GM13976 (cell line): ENCODE data around the gene RUFY1.
"Not testable (repeated sequence)": the region's sequence is repeated elsewhere in the genome, so short reads cannot be mapped to it uniquely, and the experiment has no call there.

Experiments
- DNase-seq: peaks from one replicate; pipeline ENCODE4 v3.0.0; 2012; ENCODE audit warnings: low spot score
- in situ Hi-C: fragments of 300-500 bp; cut with MboI; formaldehyde crosslinking; loops from one replicate; pipeline ENCODE4 v1.12.0; 2022; ENCODE audit warnings: low sequenced_read_pairs, mixed read lengths, inconsistent platforms; ENCODE audit not compliant: unreplicated experiment
- TF ChIP-seq, protein P1 (sequence below): IDR thresholded peaks from 2 replicates; pipeline ENCODE4 v1.5.1; 2012; ENCODE audit warnings: borderline replicate concordance, mild to moderate bottlenecking; ENCODE audit not compliant: insufficient read depth; ENCODE audit errors: extremely low read depth, missing control alignments, control extremely low read depth

The RUFY1 gene

GRCh38 chr5:179509239-179509638, 41.1 kb upstream of the RUFY1 start:
- TF ChIP-seq, protein P1, sequence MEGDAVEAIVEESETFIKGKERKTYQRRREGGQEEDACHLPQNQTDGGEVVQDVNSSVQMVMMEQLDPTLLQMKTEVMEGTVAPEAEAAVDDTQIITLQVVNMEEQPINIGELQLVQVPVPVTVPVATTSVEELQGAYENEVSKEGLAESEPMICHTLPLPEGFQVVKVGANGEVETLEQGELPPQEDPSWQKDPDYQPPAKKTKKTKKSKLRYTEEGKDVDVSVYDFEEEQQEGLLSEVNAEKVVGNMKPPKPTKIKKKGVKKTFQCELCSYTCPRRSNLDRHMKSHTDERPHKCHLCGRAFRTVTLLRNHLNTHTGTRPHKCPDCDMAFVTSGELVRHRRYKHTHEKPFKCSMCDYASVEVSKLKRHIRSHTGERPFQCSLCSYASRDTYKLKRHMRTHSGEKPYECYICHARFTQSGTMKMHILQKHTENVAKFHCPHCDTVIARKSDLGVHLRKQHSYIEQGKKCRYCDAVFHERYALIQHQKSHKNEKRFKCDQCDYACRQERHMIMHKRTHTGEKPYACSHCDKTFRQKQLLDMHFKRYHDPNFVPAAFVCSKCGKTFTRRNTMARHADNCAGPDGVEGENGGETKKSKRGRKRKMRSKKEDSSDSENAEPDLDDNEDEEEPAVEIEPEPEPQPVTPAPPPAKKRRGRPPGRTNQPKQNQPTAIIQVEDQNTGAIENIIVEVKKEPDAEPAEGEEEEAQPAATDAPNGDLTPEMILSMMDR = no peak
- in situ Hi-C loops = no loop called here
- DNase-seq = no peak

DNA sequence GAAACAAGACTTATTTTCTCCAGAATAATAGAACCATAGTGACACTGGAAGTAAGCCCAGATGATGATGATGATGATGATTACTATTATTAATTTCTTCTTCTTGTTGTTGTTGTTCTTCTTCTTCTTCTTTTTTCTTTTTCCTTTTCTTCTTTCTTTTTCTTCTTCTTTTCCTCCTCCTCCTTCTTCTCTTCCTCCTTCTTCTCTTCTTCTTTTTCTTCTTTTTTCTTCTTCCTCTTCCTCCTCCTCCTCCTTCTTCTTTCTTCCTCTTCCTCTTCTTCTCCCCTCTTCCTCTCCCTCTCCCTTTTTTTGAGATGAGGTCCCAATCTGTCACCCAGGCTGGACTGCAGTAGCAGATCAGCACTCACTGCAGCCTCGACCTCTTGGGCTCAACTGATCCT, 40.5 kb upstream of the RUFY1 start:
- TF ChIP-seq, protein P1 = no peak
- no peak for DNase-seq
- in situ Hi-C loops = no loop called here

GRCh38 chr5:179512452-179513000, 37.8 kb upstream of the RUFY1 start:
- in situ Hi-C loops = no loop called here
- TF ChIP-seq, protein P1 = no peak
- no peak for DNase-seq

DNA sequence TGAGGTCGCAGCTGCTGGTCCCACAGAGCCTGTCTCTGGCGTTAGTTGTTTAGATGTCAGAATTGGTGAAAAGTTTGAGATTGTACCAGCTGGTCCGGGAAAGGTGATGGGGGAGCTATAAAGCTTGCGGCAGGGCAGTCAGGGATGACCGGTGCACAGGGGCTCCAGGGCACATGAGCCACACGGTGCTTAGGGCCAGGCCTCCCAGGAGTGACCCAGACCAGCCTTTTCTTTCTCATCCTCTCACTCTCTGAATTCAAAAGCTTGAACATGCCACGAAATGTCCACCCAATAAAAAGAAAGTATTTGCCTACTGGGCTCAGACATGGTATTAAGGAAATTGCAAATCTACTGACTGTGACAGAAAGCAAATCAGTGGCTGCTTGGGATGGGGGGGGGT, 34.9 kb upstream of the RUFY1 start:
- in situ Hi-C loops, DNase-seq: not testable (repeated sequence)

DNA sequence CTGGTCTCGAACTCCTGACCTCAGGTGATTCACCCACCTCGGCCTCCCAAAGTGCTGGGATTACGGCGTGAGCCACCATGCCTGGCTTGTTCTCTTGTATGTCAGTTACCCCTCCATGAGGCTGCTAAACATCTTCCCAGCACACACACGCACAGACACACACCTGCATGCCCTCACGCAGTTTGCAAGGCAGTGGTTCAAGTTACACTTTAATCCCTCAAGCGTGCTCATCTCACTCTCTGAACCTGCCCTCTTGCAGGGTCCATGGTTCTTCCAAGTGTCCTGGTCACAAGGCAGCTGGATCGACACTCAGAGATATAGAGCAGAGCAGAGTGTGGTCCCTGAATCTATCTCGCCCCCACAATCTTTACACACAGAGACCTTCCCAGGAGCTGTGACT, 34.1 kb upstream of the RUFY1 start:
- in situ Hi-C loops = no loop called here
- TF ChIP-seq, protein P1 = no peak
- DNase-seq = no peak

GRCh38 chr5:179517746-179518145, 32.6 kb upstream of the RUFY1 start:
- DNase-seq, in situ Hi-C loops: not testable (repeated sequence)

DNA sequence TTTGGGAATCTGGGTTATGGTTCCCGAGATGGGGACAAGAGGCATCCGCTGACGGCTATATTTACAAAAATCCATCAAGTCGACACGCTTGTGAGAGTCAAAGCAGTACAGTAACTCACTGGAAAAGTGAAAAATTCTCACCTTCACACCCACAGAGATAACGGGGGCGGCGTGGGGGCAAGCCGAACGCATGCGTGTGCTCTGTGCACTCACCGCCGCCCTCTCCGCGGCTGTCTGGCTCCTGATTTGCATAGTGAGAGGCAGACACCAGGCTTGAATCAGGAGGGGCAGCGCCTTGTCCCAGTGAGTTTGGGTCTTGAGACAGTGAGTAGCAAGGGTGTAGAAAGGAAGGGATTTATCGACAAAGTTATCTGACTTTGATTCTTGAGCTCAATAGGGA, 32.0 kb upstream of the RUFY1 start:
- in situ Hi-C loops, DNase-seq: not testable (repeated sequence)

DNA sequence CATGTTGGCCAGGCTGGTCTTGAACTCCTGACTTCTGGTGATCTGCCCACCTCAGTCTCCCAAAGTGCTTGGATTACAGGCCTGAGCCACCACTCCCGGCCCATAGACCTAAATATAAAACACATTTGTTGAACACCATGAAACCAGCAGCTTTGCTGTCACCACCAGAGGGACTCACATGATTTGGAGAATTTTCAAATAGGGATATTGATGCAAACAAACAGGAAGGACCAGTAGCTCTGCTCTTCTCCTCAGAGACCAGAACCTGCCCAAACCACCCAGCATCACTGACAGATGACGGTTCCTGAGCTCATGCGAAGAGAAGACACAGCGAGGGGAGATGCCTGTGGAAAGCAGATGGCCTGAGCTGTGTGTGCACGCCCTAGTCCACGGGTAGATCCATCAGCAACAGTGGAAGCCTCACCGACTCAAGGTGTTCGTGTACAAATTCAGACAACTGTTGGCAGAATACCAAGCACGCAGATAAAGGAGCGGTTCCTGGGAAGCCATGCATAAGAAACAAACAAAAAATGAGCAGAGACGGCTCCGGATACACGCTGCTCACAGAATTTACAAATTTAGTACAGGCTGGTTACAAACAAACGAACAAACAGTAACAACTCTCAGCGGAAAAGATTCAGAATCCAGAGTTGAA, 30.8 kb upstream of the RUFY1 start:
- in situ Hi-C loops, DNase-seq: not testable (repeated sequence)

DNA sequence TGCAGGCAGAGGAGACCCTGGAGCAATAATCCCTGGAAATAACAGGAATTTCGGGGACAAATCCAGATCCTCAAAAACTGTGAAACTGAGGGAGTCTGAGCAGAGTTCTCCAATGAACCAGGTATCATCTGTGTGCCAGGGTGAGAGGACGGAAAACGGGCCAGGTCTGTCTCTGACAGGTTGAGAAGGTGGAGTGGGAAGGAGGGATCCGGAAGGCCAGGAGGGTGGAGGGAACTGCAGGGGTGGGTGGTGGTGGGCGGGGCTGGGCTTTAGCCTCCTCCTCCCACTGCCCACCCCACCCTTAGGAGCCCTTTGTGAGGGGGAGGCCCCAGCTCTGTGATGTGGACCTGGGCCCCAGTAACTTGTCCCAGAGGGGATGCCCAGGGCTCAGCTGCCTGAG, 28.2 kb upstream of the RUFY1 start:
- in situ Hi-C loops, DNase-seq: not testable (repeated sequence)
